Prostate gland (tissue), 2 donors: ENCODE measurements around the gene MKNK1. TPM values are rescaled to one million over a fixed set of nuclear protein-coding genes. Genes with fewer than 3 reads are reported as not detected.

Experiments used
- DNase-seq: peaks from one replicate; pipeline ENCODE4 v3.0.0-alpha.2; 2019; ENCODE audit warnings: low spot score
- H3K27ac ChIP-seq, 2 donors: fragments of 200-600 bp; sonication (generic); 2 replicates each; pipeline ENCODE4 v1.5.1; 2017 to 2019
- H3K27me3 ChIP-seq: fragments of 200-600 bp; sonication (generic); replicated peaks from 2 replicates; pipeline ENCODE4 v1.5.1; 2019; ENCODE audit not compliant: insufficient read depth
- H3K36me3 ChIP-seq, 2 donors: fragments of 200-600 bp; sonication (generic); 1 replicate in 1 of 2; 2 replicates in 1 of 2; pipeline versions ENCODE4 v1.5.1 to v1.8.1; 2017 to 2019
- H3K4me1 ChIP-seq: fragments of 200-600 bp; sonication (generic); replicated peaks from 2 replicates; pipeline ENCODE4 v1.5.1; 2019
- H3K4me3 ChIP-seq, 2 donors: fragments of 200-600 bp; sonication (generic); 2 replicates each; pipeline ENCODE4 v1.5.1; 2017 to 2019
- H3K9me3 ChIP-seq: fragments of 200-600 bp; sonication (generic); 2 replicates; pipeline ENCODE4 v1.5.1; 2017
- POLR2A ChIP-seq: fragments of 450-650 bp; IDR thresholded peaks from one replicate; pipeline ENCODE4 v1.6.1; 2016; ENCODE audit warnings: antibody characterized with exemption, mild to moderate bottlenecking
- POLR2AphosphoS5 ChIP-seq: sonication (generic); formaldehyde crosslinking; IDR thresholded peaks from one replicate; pipeline ENCODE4 v1.6.1; 2017; ENCODE audit warnings: antibody characterized with exemption
- WGBS: methylation state at CpG from one replicate; pipeline ENCODE4 v1.1.5; 2018; 5-methylcytosine and 5-hydroxymethylcytosine counted together
- intact Hi-C: fragments of 100-400 bp; cut with DNase I; formaldehyde crosslinking; loops from one replicate; pipeline ENCODE4 v1.14.2; 2022
- total RNA-seq, 2 donors: library from RNA; depleted of rRNA; stranded (reverse); fragments of >200 nt; gene quantifications; one replicate each; pipeline ENCODE4 v1.1.0, GENCODE V29; 2016
- TF ChIP-seq, protein P1 (sequence below), 4 experiments: fragments of 200-600 bp in 2 of 4; fragments of 450-650 bp in 2 of 4; sonication (generic) in 2 of 4; IDR thresholded peaks; 1 replicate in 3 of 4; 2 replicates in 1 of 4; pipeline ENCODE4 v1.5.1; 2016 to 2019; ENCODE audit warnings: antibody characterized with exemption in 4 of 4, mild to moderate bottlenecking in 2 of 4, moderate library complexity in 2 of 4

MKNK1 gene
- total RNA-seq, 2 donors from 2014 or later, result 28.1 to 37.8 TPM

DNA sequence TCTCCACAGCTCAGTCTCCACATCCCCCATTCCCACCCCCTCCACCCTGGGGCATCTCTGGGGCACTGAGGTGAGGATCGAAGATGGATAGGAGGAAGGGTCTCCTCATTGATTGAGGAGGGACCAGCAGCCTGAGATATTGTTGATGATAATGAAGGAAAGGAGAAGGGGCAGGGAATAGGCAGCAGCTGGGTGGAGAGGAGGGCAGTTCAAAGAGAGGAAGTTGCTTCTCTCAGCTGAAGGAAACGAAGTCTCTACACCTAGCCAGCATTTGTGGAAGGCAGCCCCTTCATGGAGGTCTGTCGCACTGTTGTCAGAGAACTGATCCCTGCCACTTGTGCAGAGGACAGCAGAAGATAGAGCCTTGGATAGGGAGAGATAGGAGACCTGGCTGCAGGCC is 58.3 kb downstream of the MKNK1 start:
- 74% methylated on average over 3 of the region's 3 CpGs for WGBS
- Histone ChIP-seq H3K4me1 (no peaks in the 10 kb centered on the region), H3K9me3 (no peaks in the 10 kb centered on the region), H3K4me3 (no peak overlapping the region), H3K27me3 (peaks cover 3% of the 10 kb centered on the region), H3K36me3 (no peaks in the 10 kb centered on the region), H3K27ac (no peak overlapping the region)
- intact Hi-C loops, result no loop called here
- no peak for DNase-seq
- TF ChIP-seq POLR2AphosphoS5 (no peak), POLR2A (no peak)
- TF ChIP-seq, protein P1, sequence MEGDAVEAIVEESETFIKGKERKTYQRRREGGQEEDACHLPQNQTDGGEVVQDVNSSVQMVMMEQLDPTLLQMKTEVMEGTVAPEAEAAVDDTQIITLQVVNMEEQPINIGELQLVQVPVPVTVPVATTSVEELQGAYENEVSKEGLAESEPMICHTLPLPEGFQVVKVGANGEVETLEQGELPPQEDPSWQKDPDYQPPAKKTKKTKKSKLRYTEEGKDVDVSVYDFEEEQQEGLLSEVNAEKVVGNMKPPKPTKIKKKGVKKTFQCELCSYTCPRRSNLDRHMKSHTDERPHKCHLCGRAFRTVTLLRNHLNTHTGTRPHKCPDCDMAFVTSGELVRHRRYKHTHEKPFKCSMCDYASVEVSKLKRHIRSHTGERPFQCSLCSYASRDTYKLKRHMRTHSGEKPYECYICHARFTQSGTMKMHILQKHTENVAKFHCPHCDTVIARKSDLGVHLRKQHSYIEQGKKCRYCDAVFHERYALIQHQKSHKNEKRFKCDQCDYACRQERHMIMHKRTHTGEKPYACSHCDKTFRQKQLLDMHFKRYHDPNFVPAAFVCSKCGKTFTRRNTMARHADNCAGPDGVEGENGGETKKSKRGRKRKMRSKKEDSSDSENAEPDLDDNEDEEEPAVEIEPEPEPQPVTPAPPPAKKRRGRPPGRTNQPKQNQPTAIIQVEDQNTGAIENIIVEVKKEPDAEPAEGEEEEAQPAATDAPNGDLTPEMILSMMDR (IDR thresholded peaks at IDR 0.05), result no peak

DNA sequence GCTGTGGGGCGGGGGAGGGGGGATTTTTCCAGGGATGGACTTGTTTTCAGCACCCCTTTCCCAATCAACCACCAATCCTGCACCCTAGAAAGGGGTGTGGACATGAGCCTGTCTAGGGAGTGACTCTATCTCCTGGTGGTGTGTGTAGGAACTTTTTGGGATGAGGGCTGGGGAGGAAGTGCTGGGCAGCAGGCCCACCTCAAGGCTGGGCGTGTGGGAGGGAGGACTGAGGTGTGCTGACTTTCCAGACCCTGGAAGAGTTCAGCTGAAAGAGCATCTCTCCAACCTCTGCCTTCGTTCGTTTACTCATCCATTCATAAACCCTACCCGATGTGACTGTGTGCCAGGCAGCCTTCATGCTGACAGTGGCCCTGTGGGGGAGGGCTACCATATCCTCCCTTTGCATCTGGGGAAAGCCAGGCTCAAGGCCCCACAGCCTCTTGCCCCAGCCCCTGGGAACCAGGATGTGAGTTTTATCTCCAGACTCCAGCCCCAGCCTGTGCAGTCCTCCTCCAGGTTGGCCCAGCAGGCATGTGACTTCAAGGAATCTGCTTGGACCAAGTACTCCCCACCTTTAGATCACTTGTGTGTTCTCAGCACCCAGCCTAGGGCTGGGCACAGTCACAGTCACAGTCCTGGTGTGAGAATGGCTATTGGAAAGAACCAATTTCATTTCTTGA is 59.4 kb downstream of the MKNK1 start:
- Histone ChIP-seq H3K9me3 (no peaks in the 10 kb centered on the region), H3K27me3 (peaks cover 3% of the 10 kb centered on the region), H3K4me1 (no peaks in the 10 kb centered on the region), H3K27ac (no peak overlapping the region), H3K4me3 (no peak overlapping the region), H3K36me3 (no peaks in the 10 kb centered on the region)
- DNase-seq, result no peak
- 54% methylated on average over 5 of the region's 5 CpGs for WGBS
- TF ChIP-seq POLR2AphosphoS5 (no peak), POLR2A (no peak)
- TF ChIP-seq, protein P1 (IDR thresholded peaks at IDR 0.05), result no peak
- intact Hi-C loops, result no loop called here

DNA sequence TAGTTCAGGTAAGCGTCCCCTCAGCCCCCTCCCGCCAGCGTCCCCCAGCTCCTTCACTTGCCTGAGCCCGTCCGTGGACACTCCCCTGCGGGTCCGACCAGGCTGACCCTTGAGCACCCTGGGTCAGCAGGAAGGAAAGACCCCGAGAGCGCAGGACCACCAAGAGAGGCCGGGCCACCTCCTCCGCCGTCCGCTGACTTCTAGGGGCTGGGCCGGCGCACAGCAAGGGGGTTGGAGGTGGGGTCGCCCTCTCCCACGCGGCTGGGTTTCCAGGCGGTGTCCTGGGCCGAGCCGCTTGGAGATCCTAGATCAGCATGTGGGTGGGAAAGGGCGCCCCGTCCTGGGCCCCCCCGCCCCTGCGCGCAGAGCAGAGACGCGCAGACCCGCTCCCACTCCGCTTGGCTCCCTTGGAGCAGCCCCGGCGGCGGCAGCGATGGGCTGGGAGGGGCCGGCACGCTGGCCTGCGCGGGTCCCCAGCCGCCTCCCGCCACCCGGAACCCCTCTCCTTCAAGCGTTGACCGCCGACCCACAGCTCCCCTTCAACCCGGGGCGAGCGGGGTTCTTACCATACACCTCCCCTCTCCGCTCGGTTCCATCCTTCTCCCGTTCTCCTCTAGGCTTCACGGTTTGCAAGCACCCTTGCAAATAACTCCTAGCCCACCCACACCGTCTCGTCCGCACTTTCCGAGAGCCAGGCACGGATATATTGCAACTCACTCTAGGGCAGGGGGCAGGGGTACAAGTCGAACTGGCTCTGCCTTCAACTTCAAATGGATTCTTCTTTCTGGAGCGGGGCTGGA is 60.1 kb downstream of the MKNK1 start:
- TF ChIP-seq, protein P1 (IDR thresholded peaks at IDR 0.05), result no peak
- TF ChIP-seq POLR2A (no peak), POLR2AphosphoS5 (no peak)
- no peaks in the 10 kb centered on the region for H3K4me1 ChIP-seq
- intact Hi-C loops, result no loop called here
- H3K9me3 ChIP-seq, result no peaks in the 10 kb centered on the region
- H3K4me3 ChIP-seq, result no peak overlapping the region
- DNase-seq, result no peak
- H3K27me3 ChIP-seq, result peaks cover 3% of the 10 kb centered on the region
- H3K27ac ChIP-seq, result no peak overlapping the region
- H3K36me3 ChIP-seq, result no peaks in the 10 kb centered on the region
- WGBS, result 7% methylated on average over 56 of the region's 58 CpGs

DNA sequence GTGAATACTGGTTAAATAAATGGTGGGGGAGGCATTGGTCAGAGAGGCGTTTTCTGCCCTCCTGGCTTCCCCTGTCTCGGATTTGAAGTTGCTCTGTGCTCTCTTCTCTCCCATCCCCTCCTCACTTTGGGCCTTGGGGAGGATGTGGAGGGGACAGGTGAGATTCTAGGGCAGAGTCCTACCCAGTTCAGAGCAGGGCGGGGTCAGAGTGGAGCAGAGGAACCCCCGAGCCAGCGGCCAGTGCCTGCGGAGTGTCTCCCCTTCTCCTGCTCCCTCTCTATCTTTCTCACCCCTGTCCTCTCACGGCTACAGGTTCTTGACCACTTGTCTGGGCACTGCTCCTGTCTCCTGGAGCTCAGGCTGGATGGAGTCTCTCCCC is 60.7 kb downstream of the MKNK1 start:
- Histone ChIP-seq H3K9me3 (no peaks in the 10 kb centered on the region), H3K27ac (no peak overlapping the region), H3K4me1 (no peaks in the 10 kb centered on the region), H3K4me3 (no peak overlapping the region), H3K27me3 (peaks cover 3% of the 10 kb centered on the region), H3K36me3 (no peaks in the 10 kb centered on the region)
- intact Hi-C loops, result no loop called here
- 75% methylated on average over 7 of the region's 7 CpGs for WGBS
- DNase-seq, result no peak
- TF ChIP-seq, protein P1 (IDR thresholded peaks at IDR 0.05), result no peak
- TF ChIP-seq POLR2A (no peak), POLR2AphosphoS5 (no peak)

DNA sequence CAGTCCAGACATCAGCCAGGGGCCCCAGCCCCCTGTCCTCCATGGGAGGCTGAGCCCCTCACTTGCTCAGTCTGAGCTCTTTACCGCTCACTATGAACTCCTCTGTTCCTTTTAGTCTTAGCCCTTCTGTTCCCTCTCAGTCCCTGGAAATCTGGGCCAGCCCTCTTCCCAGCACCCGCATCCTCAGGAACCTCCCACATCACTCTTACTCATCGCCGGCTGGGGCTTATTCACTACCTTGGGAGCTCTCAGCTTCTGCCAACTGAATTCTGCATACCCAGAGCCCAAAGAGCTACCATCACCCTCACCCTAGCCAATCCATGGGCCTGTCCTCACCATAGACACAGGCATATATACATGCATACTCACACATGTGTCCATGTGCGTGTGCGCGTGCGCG is 64.1 kb downstream of the MKNK1 start:
- 80% methylated on average over 9 of the region's 9 CpGs for WGBS
- Histone ChIP-seq H3K36me3 (no peaks in the 10 kb centered on the region), H3K9me3 (no peaks in the 10 kb centered on the region), H3K27ac (no peak overlapping the region), H3K4me1 (no peaks in the 10 kb centered on the region), H3K4me3 (no peak overlapping the region), H3K27me3 (peaks cover 3% of the 10 kb centered on the region)
- DNase-seq, result no peak
- intact Hi-C loops, result no loop called here
- TF ChIP-seq POLR2A, result no peak
- TF ChIP-seq, protein P1 (IDR thresholded peaks at IDR 0.05), result no peak
